ENCODE data around the gene RCE1.
"Not testable (repeated sequence)": the region's sequence is repeated elsewhere in the genome, so short reads cannot be mapped to it uniquely, and the experiment has no call there.

The RCE1 gene

DNA sequence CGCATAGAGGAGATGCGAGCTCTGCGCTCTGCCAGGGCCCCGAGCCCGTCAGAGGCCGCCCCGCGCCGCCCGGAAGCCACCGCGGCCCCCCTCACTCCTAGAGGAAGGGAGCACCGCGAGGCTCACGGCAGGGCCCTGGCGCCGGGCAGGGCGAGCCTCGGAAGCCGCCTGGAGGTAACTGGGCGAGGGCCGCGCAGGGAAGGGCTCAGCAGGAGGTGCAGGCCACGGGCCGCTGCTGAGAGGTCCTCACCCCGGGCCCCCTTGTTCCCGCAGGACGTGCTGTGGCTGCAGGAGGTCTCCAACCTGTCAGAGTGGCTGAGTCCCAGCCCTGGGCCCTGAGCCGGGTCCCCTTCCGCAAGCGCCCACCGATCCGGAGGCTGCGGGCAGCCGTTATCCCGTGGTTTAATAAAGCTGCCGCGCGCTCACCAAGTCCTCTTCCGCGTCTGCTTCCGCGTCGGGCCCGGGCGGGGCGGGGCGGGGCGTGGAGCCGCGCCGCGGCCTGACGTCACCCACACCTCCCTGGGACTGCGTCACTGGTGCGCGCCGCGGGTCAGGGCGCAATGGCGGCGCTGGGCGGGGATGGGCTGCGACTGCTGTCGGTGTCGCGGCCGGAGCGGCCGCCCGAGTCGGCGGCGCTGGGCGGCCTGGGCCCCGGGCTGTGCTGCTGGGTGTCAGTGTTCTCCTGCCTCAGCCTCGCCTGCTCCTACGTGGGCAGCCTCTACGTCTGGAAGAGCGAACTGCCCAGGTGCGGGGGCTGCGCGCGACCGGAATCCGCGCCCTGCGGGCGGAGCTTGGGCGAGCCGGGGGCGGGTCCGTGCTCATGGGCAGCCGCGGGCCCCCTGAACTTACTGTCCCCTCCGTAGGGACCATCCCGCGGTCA, at the start of gene RCE1:
RCE1 (plus strand) TSS at position 546 of the 880 bp plus-strand sequence; CDS start at position 561, 15 bp downstream.
- DNase-seq (ENCODE audit: low read depth) = peak; percentile 78

DNA sequence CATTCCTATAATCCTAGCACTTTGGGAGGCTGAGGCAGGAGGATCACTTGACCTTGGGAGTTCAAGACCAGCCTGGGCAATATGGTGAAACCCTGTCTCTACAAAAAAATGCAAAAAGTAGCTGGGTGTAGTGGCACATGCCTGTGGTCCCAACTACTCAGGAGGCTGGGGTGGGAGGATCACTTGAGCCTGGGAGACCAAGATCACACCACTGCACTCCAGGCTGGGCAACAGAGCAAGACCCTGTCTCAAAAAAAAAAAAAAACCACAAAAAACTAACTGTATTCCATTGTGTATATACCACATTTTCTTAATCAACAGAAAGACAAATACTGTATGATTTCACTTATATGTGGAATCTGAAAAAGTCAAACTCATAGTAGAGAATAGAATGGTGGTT, 43.4 kb upstream of the RCE1 start:
- DNase-seq (ENCODE audit: low read depth) = not testable (repeated sequence)

DNA sequence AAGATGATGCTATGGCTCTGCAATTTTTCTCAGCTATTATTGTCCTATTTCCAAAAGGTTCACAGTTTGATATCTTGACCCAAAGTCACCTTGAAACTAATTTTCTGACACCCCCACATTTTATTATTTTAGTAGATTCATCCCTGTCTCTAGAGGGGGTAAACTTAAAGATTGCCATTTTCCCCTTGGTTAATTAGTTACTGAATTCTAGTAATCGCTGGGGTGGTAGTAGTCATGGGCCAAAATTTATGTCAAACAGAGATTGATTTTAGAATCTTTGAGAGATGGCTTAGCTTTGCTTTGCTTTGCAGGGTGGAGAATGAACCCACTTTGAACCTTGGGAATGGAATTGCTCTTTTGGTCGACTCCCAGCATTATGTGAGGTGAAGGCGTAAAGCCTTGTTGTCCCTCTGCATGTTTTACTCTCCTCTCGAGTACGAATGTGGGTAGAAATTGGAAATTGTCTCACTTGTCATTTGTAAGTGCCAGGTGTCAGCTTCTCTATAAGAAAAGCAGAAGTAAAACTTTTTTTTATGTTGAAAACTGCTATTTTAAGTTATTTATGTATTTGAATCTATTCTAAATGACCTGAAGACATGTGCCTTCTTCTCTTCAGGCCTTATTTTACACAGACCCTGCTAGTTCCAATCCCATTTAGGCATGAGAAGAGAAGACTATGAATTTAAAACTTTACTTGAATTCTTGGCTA, 42.4 kb upstream of the RCE1 start:
- DNase-seq (ENCODE audit: low read depth) = no peak

DNA sequence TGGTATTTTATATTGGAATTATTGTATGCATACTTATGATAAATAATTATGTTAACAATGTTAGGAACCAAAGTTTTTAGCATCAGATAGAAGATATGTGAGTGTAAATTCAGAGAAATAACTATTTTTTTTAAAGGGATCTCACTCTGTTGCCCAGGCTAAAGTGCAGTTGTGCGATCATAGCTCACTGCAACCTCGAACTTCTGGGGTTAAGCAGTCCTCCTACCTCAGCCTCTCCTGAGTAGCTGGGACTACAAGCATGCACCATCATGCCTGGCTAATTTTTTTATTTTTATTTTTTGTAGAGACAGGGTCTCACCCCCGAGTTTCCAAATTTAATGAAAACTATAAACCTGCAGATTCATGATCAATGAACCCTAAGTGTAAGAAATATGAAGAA, 33.6 kb upstream of the RCE1 start:
- DNase-seq (ENCODE audit: low read depth) = no peak

DNA sequence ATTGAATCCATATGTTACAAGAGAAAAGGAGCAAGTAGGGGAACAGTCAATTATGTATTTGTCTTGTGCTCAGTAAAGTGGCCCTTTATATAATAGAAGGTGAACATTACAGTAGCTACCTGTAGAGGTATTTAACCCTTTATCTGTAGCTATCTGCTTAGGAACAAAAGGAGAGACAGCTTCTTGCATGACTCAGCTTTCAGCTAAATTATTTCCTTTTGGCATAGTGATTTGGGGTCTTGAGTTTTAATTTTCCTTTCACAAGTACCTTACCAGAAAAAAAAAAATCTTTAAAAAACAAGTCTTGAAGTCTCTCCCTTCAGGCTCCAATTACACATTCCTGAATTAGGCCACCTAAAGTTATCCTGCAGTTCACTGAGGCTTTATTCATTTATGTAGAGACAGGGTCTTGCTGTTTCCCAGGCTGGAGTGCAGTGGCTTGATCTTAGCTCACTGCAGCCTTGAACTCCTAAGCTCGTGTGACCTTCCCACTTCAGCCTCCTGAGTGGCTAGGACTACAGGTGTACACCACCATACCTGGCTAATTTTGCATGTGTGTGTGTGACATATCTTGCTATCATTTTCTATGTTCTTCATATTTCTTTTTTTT, 32.6 kb upstream of the RCE1 start:
- DNase-seq (ENCODE audit: low read depth) = no peak

- no peak for DNase-seq (ENCODE audit: low read depth)
Measured at GRCh38 chr11:66814678-66815077, 28.6 kb upstream of the RCE1 start.

GRCh38 chr11:66815646-66816045, 27.6 kb upstream of the RCE1 start:
- no peak for DNase-seq (ENCODE audit: low read depth)

DNA sequence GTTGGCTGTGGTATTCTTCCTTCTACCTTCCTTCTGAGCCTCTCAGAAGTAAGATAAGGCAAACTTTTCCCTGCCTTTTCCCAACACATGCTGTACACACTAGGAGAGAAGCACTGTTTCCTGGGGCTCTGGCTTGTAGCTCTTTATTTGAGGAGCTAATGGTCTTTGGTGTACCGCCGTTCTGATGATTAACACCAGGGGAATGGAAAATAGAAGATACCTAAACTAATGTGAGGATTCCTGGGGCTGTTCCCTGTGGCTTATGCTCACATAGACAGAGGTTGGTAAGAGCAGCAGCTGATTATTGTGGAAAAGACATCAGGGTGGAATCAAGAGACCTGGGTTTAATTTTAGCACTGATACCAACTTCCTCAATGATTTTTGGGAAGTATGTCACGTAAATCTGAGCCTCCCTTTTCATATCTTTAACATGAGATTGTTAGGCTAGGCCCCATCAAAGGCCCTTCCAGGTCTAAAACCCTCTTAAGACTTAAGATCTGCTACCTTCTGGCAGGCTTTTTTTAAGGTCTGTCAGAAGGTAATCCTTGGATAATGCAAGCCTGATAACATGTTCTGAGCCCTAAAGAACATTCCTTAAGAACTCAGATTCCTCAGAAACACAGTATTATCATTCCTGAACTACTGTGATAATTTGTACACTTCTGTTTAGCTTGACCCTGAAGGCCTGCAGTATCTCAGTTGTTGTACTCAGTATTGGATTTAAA, 24.8 kb upstream of the RCE1 start:
- DNase-seq (ENCODE audit: low read depth) = no peak

- DNase-seq (ENCODE audit: low read depth) = no peak
Measured at GRCh38 chr11:66820381-66820780, 22.9 kb upstream of the RCE1 start.

- no peak for DNase-seq (ENCODE audit: low read depth)
Measured at GRCh38 chr11:66820901-66821300, 22.3 kb upstream of the RCE1 start.

- no peak for DNase-seq (ENCODE audit: low read depth)
Measured at GRCh38 chr11:66823700-66824099, 19.5 kb upstream of the RCE1 start.

DNA sequence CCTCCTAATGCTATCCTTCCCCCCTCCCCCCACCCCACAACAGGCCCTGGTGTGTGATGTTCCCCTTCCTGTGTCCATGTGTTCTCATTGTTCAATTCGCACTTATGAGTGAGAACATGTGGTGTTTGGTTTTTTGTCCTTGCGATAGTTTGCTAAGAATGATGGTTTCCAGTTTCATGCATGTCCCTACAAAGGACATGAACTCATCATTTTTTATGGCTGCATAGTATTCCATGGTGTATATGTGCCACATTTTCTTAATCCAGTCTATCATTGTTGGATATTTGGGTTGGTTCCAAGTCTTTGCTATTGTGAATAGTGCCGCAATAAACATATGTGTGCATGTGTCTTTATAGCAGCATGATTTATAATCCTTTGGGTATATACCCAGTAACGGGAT, 18.7 kb upstream of the RCE1 start:
- DNase-seq (ENCODE audit: low read depth) = not testable (repeated sequence)

- no peak for DNase-seq (ENCODE audit: low read depth)
Measured at GRCh38 chr11:66834539-66834845, 8.7 kb upstream of the RCE1 start.

DNA sequence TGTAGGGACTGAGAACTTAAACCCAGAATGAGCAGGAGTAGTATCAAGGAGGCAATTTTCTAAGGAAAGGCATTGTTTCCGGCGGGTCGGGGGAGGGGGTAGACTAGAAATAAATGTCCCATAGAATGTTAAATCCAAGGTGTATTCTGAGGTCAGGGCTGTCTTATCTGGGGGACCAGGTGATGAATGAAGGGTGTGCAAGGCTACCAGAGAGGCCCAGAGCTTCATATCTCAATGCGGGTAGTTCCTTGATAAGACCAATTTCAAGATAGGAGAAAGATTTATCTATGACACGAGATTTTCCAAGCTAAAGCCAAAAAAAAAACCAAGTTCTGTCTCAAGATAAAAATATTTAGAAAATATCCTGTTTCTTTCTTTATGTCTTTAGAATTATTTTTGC, 8.3 kb upstream of the RCE1 start:
- no peak for DNase-seq (ENCODE audit: low read depth)

GRCh38 chr11:66835768-66836405, 7.4 kb upstream of the RCE1 start:
- DNase-seq (ENCODE audit: low read depth) = no peak

DNA sequence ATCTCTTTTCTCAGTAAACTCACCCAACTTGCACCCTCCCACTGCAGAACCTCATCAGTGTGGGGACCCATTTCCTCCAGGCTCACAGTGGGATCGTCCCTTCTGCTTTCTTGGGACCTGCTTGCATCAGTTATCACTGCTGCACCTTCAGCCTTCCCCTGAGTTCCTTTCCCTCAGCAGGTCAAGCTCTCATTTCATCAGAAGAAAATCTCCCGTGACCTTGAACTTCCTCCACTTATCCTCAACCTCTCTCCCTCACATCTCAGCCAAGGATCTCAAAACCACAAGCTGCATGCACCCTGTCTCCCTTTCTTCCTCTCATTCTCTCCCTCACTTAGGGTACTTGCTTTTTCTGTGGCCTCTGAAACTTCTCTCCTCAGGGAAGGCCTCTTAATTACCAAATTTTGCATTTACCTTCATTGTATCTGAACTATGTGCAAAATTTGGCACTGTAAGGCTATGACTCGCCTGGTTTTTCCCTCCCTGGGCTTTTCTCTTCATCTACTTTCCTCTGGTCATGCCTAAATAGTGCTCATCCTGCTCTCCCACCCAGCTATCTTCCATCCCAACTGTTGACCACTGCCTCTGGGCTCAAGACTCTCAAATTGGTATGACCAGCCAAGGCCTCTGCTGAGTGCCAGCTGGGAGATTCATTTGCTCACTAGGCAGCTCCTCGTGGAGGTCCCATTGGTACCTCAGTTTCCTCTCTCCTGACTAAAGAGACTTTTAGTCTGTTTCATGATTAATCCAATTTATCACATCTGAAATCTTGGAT, 2.7 kb upstream of the RCE1 start:
- no peak for DNase-seq (ENCODE audit: low read depth)

DNA sequence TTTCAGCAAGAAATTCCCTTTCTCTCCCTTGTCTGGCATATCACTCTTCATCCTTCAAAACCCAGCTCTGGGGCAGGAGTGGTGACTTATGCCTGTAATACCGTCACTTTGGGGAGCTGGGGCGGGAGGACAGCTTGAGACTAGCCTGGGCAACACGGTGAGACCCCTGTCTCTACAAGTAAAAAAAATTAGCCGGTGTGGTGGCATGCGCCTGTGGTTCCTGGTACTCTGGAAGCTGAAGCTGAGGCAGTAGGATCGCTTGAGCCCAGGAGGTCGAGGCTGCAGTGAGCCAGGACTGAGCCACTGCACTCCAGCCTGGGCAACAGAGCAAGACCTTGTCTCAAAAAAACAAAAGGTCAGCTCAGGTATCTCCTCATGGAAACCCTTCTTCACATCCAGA, 1.4 kb upstream of the RCE1 start:
- DNase-seq (ENCODE audit: low read depth) = no peak

DNA sequence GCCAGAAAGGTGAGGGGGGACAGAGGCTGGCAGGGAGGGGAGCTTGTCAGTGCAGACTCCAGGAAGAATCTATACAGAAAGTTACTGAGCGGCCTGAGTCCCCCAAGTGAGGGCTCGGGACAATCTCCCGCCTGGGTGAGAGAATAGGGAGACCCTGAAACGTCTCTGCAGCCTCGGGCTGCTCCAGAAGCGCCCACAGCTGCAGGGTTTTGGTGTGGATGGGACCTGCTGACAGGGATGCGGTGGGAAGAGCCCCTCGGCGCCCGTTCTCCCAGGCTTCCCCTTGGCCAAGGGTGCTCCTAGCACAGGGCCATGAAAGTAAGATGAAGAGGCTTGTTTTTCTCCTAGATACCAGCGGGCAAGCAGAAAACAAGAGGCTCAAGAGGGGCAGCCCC, 743 bp upstream of the RCE1 start:
- no peak for DNase-seq (ENCODE audit: low read depth)

- DNase-seq (ENCODE audit: low read depth) = no peak
Measured at GRCh38 chr11:66843776-66844495, 695 bp downstream of the RCE1 start.

DNA sequence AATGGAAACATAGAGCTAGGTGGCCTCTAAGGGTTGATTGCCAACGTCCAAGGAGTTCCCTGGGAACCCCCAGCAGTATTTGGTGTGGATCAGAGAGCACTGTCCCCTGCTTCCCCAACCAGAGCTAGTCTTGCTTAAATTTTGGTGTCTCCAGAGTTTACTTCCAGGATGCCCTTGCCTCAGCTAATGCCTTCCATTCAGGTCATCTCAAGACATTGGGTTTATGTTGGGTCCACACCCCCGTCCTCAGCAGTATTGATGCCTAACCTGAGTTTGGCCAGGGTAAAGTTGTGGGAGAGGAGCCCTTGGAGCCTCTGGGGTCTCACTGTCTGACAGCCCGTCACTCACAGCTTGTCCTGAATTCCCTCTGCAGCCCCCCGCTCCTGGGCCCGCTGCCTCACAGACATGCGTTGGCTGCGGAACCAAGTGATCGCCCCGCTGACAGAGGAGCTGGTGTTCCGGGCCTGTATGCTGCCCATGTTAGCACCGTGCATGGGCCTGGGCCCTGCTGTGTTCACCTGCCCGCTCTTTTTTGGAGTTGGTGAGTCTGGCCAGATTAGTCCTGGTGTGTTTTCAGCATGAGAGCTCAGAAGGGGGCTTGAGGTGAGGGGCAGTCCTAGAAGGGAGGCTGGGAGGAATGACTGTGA, 1.4 kb downstream of the RCE1 start:
- DNase-seq (ENCODE audit: low read depth) = no peak

Data from activated gamma-delta T cell treated with anti-CD3 and anti-CD28 coated beads, Interleukin-2, amount 50 U/mL, for 16 hours (primary cell).